PC-9 (cell line): Measurements from ENCODE around the gene LPCAT1.

Source experiments
- EZH2 ChIP-seq: fragments of 200-600 bp; sonication (generic); IDR thresholded peaks from 2 replicates; pipeline ENCODE4 v1.8.0; 2017; ENCODE audit warnings: antibody characterized with exemption, low read depth
- TF ChIP-seq, protein P1 (sequence below): fragments of 200-600 bp; sonication (generic); conservative IDR thresholded peaks from 2 replicates; pipeline ENCODE4 v1.6.1; 2017; ENCODE audit warnings: mixed run types, antibody characterized with exemption, mild to moderate bottlenecking, moderate library complexity

DNA sequence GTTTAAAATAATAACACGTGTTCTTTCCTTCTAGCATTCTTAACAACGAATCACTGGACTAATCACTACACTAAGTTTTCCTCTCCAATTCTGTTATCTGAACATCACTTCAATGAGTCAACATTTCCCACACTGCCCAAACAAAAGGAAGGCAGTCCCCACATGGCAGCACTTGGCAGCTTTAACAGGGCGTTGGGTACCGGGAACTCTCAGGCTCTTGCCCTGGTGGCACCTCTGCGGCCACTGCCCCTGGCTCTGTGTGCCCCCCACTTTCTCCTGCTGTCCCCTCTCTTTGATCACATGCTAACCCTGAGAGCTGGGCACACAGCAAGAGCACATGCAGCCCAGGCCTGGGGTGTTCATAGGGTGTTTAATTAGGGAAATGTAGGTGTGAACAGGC lies 94.3 kb downstream of the LPCAT1 start:
- TF ChIP-seq, protein P1, sequence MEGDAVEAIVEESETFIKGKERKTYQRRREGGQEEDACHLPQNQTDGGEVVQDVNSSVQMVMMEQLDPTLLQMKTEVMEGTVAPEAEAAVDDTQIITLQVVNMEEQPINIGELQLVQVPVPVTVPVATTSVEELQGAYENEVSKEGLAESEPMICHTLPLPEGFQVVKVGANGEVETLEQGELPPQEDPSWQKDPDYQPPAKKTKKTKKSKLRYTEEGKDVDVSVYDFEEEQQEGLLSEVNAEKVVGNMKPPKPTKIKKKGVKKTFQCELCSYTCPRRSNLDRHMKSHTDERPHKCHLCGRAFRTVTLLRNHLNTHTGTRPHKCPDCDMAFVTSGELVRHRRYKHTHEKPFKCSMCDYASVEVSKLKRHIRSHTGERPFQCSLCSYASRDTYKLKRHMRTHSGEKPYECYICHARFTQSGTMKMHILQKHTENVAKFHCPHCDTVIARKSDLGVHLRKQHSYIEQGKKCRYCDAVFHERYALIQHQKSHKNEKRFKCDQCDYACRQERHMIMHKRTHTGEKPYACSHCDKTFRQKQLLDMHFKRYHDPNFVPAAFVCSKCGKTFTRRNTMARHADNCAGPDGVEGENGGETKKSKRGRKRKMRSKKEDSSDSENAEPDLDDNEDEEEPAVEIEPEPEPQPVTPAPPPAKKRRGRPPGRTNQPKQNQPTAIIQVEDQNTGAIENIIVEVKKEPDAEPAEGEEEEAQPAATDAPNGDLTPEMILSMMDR = no peak
- no peak for TF ChIP-seq EZH2
